ENCODE results near the gene EIF4E2.

DNA sequence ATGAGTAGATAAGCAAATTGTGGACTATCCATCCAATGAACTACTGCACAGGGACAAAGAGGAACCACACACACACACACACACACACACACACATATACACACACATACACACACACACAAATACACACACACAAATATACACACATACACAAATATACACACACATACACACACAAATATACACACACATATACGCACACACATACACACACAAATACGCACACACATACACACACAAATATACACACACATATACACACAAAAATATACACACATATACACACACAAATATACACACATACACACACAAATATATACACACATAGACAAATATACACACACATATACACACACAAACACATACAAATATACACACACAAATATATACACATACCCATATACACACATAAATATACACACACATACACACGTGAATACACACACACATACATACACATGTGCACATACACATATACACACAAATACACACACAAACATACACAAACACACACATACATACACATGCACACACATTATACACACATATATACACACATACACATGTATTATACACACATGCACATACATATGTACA is 63.1 kb downstream of the EIF4E2 start:
- TF ChIP-seq SOX5 (CRISPR knock-in tag; IDR thresholded peaks at IDR 0.05; ENCODE audit: borderline replicate concordance) (no peak), XBP1 (CRISPR knock-in tag; IDR thresholded peaks at IDR 0.05) (no peak), SIN3B (IDR thresholded peaks at IDR 0.05; ENCODE audit: low read length) (no peak), ZNF552 (CRISPR knock-in tag; IDR thresholded peaks at IDR 0.05; ENCODE audit: borderline replicate concordance) (no peak), AKAP8 (CRISPR knock-in tag; IDR thresholded peaks at IDR 0.05) (no peak), GTF2F1 (IDR thresholded peaks at IDR 0.05; ENCODE audit: low read length) (no peak), PHF5A (CRISPR knock-in tag; IDR thresholded peaks at IDR 0.05; ENCODE audit: low read depth, unreplicated experiment) (no peak), EZH2 (conservative IDR thresholded peaks at IDR 0.05; ENCODE audit: low read depth, low read length) (no peak), JDP2 (CRISPR knock-in tag; IDR thresholded peaks at IDR 0.05; ENCODE audit: borderline replicate concordance) (no peak)
- TF ChIP-seq, protein P1, sequence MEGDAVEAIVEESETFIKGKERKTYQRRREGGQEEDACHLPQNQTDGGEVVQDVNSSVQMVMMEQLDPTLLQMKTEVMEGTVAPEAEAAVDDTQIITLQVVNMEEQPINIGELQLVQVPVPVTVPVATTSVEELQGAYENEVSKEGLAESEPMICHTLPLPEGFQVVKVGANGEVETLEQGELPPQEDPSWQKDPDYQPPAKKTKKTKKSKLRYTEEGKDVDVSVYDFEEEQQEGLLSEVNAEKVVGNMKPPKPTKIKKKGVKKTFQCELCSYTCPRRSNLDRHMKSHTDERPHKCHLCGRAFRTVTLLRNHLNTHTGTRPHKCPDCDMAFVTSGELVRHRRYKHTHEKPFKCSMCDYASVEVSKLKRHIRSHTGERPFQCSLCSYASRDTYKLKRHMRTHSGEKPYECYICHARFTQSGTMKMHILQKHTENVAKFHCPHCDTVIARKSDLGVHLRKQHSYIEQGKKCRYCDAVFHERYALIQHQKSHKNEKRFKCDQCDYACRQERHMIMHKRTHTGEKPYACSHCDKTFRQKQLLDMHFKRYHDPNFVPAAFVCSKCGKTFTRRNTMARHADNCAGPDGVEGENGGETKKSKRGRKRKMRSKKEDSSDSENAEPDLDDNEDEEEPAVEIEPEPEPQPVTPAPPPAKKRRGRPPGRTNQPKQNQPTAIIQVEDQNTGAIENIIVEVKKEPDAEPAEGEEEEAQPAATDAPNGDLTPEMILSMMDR (CRISPR knock-in tag; IDR thresholded peaks at IDR 0.05) = no peak
- TF ChIP-seq, protein P2, sequence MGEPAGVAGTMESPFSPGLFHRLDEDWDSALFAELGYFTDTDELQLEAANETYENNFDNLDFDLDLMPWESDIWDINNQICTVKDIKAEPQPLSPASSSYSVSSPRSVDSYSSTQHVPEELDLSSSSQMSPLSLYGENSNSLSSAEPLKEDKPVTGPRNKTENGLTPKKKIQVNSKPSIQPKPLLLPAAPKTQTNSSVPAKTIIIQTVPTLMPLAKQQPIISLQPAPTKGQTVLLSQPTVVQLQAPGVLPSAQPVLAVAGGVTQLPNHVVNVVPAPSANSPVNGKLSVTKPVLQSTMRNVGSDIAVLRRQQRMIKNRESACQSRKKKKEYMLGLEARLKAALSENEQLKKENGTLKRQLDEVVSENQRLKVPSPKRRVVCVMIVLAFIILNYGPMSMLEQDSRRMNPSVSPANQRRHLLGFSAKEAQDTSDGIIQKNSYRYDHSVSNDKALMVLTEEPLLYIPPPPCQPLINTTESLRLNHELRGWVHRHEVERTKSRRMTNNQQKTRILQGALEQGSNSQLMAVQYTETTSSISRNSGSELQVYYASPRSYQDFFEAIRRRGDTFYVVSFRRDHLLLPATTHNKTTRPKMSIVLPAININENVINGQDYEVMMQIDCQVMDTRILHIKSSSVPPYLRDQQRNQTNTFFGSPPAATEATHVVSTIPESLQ (CRISPR knock-in tag; conservative IDR thresholded peaks at IDR 0.05) = no peak
- TF ChIP-seq, protein P3, sequence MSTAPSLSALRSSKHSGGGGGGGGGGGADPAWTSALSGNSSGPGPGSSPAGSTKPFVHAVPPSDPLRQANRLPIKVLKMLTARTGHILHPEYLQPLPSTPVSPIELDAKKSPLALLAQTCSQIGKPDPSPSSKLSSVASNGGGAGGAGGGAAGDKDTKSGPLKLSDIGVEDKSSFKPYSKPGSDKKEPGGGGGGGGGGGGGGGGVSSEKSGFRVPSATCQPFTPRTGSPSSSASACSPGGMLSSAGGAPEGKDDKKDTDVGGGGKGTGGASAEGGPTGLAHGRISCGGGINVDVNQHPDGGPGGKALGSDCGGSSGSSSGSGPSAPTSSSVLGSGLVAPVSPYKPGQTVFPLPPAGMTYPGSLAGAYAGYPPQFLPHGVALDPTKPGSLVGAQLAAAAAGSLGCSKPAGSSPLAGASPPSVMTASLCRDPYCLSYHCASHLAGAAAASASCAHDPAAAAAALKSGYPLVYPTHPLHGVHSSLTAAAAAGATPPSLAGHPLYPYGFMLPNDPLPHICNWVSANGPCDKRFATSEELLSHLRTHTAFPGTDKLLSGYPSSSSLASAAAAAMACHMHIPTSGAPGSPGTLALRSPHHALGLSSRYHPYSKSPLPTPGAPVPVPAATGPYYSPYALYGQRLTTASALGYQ (CRISPR knock-in tag; IDR thresholded peaks at IDR 0.05) = no peak

Data from HepG2 (cell line).